Measurements from ENCODE around the gene CSMD2. TPM values are rescaled to one million over a fixed set of nuclear protein-coding genes. Genes with fewer than 3 reads are reported as not detected.
"Not testable (repeated sequence)": the region's sequence is repeated elsewhere in the genome, so short reads cannot be mapped to it uniquely, and the experiment has no call there.

Gene CSMD2
- total and polyA plus RNA-seq, 4 experiments from 2014 or later = not detected

DNA sequence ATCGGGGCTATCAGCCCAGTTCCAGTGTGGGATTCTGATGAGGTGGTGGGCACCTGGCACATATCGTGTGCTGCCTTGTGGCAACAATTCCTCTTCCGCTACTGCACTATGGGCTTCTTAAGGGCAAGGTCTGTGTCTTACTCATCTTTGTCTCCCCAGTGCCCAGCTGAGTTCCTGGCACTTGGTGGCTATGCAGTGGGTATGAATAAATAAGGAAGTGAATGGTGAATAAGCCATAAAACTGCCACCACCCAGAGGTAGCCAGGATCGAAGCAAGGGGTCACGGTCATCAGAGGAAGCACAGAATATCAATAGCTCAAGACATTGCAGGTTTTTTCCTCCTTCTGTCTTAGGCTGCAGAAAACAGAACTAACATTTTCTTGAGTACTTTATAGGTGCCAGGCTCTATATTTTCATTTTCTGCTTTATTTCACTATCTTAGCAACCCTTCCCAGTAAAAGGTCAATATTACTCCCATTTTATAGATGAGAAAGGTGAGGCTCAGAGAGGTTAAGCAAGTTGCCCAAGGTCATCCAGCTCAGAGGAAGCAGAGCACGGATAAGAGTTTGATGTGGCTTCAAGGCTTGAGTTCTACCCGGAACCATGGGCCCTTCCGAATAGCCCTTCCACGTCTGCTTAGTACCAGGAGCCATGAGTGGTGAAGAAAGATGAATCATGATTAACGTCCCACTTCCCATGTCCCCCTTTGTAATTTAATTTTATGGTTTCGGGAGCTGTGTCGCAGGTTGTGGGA, 21.9 kb upstream of the CSMD2 start:
- peaks cover 17 to 18% of the 10 kb centered on the region in 2 donors for H3K27me3 Mint-ChIP-seq
- no peak for DNase-seq
- no peak overlapping the region for H3K27ac Mint-ChIP-seq
- no peaks in the 10 kb centered on the region for H3K9me3 ChIP-seq (ENCODE audit: control insufficient read depth in 1 of 2, low read length in 2 of 2)
- POLR2A ChIA-PET (ENCODE audit: partially characterized antibody) = no interaction called here
- intact Hi-C loops (cut with micrococcal nuclease) = no loop called here
- H3K4me3 ChIP-seq (ENCODE audit: low read length in 2 of 2) = no peak overlapping the region
- H3K9me3 Mint-ChIP-seq = peaks cover 0 to 9% (median under 1%) of the 10 kb centered on the region in 8 donors
- H3K4me1 ChIP-seq (ENCODE audit: insufficient read depth, low read length) = no peaks in the 10 kb centered on the region
- no peak overlapping the region for H3K4me3 Mint-ChIP-seq
- H3K36me3 Mint-ChIP-seq = no peaks in the 10 kb centered on the region
- no peaks in the 10 kb centered on the region for H3K4me1 Mint-ChIP-seq
- H3K27ac ChIP-seq (ENCODE audit: low read depth, low read length) = no peak overlapping the region
- CTCF ChIA-PET (ENCODE audit: partially characterized antibody) = no interaction called here
- H3K27me3 ChIP-seq (ENCODE audit: insufficient read depth, low read length) = no peaks in the 10 kb centered on the region
- no peaks in the 10 kb centered on the region for H3K36me3 ChIP-seq (ENCODE audit: insufficient read depth, low read length)

DNA sequence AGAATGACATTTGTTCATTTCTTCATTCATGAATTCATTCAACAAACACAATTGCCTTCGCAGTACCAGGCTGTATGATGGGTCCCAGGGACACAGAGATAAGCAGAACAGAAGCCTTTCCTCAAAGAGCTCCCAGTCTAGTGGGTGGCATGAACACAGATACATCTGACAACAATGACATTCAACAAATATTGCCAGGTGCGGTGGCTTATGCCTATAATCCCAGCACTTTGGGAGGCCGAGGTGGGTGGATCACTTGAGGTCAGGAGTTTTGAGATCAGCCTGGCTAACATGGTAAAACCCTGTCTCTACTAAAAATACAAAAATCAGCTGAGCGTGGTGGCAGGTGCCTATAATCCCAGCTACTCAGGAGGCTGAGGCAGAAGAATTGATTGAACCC, 18.4 kb upstream of the CSMD2 start:
- H3K4me1 ChIP-seq (ENCODE audit: insufficient read depth, low read length); H3K27ac Mint-ChIP-seq; POLR2A ChIA-PET (ENCODE audit: partially characterized antibody); CTCF ChIA-PET (ENCODE audit: partially characterized antibody); H3K4me1 Mint-ChIP-seq; H3K9me3 Mint-ChIP-seq; H3K4me3 ChIP-seq (ENCODE audit: low read length in 2 of 2); H3K36me3 Mint-ChIP-seq; H3K27me3 ChIP-seq (ENCODE audit: insufficient read depth, low read length); H3K27ac ChIP-seq (ENCODE audit: low read depth, low read length); intact Hi-C loops (cut with micrococcal nuclease); DNase-seq; H3K36me3 ChIP-seq (ENCODE audit: insufficient read depth, low read length); H3K4me3 Mint-ChIP-seq; H3K9me3 ChIP-seq (ENCODE audit: control insufficient read depth in 1 of 2, low read length in 2 of 2): not testable (repeated sequence)
- H3K27me3 Mint-ChIP-seq = peaks cover 11 to 20% of the 10 kb centered on the region in 2 donors

DNA sequence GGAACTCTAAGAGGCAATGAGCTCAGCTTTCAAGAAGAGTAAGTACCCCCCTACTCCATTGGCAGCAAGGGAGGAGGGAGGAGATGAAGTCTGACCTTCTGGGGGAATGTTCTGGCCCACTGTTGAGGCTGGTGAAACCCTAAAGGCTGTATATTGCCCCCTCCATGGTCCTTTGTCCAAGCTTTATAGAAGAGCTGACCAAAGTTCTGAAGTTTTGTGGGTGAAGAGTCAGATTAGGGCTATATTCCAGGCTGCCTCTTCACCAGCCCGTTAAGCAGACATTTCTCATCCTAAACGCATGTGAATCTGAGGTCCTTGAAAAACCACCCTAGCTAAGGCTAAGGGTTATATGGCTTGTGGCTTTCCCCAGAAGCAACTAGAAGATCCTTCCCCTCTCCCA, 13.0 kb upstream of the CSMD2 start:
- intact Hi-C loops (cut with micrococcal nuclease) = no loop called here
- ChIA-PET CTCF (ENCODE audit: partially characterized antibody) (no interaction called here), POLR2A (ENCODE audit: partially characterized antibody) (no interaction called here)
- no peaks in the 10 kb centered on the region for H3K4me1 ChIP-seq (ENCODE audit: insufficient read depth, low read length)
- H3K9me3 ChIP-seq (ENCODE audit: control insufficient read depth in 1 of 2, low read length in 2 of 2) = no peaks in the 10 kb centered on the region
- no peak overlapping the region for H3K4me3 Mint-ChIP-seq
- no peak overlapping the region for H3K27ac ChIP-seq (ENCODE audit: low read depth, low read length)
- H3K4me1 Mint-ChIP-seq = peaks cover 0 to 1% (median 0%) of the 10 kb centered on the region in 4 donors
- no peak for DNase-seq
- H3K4me3 ChIP-seq (ENCODE audit: low read length in 2 of 2) = no peak overlapping the region
- no peak overlapping the region for H3K27ac Mint-ChIP-seq
- H3K36me3 ChIP-seq (ENCODE audit: insufficient read depth, low read length) = no peaks in the 10 kb centered on the region
- peaks cover 22 to 25% of the 10 kb centered on the region in 2 donors for H3K27me3 Mint-ChIP-seq
- H3K36me3 Mint-ChIP-seq = no peaks in the 10 kb centered on the region
- H3K27me3 ChIP-seq (ENCODE audit: insufficient read depth, low read length) = no peaks in the 10 kb centered on the region
- H3K9me3 Mint-ChIP-seq = peaks cover 0 to 3% (median 0%) of the 10 kb centered on the region in 8 donors

DNA sequence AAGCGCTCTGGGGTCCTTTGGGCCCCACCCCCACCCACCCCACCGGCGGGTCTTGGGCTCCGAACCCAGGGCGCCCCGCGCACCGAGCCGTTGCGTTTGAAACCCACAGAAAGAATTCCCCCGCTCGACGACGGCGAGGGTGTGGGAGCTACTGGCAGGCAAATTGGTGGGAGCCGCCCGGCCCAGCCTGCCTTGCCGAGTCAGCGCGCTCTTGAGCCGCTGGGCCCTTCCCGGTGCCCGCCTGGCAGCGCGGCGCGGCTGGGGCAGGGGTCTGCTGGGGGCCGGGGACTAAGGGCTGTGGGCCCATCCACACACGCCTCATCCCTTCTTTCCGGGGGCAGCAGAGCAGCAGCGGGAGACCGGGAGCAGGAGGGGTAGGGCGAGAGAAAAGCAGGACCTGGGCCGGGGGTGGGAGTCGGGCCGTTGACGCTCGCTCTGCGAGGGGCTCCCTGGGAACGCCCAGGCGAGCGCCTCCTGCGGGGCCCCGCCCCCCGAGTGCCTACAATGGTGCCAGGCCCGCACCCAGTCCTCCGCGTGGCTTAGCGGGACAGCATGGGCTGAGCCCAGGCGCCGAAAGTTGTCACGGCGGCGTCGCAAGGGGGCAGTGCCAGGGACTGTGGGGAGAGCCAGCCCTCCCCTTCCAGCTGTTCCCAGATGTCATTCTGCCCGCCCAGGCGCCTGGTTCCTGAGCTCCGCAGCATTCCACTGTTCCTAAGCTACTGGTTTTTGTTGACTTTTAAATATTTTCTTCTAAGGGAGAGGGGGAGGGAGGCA, 12.0 kb upstream of the CSMD2 start, which contains the start of gene C1orf94:
Gene C1orf94 (plus strand): TSS at position 78 of the 774 bp plus-strand sequence. CDS start 883 bp downstream, outside the sequence.
- H3K27me3 ChIP-seq (ENCODE audit: insufficient read depth, low read length) = no peaks in the 10 kb centered on the region
- H3K4me3 Mint-ChIP-seq = no peak within 1 kb of the TSS
- H3K36me3 Mint-ChIP-seq = no peaks in the 10 kb centered on the region
- no peaks in the 10 kb centered on the region for H3K9me3 ChIP-seq (ENCODE audit: control insufficient read depth in 1 of 2, low read length in 2 of 2)
- no peak within 1 kb of the TSS for H3K27ac ChIP-seq (ENCODE audit: low read depth, low read length)
- POLR2A ChIA-PET (ENCODE audit: partially characterized antibody) = no interaction called here
- peaks cover 0 to 3% (median 0%) of the 10 kb centered on the region in 8 donors for H3K9me3 Mint-ChIP-seq
- H3K36me3 ChIP-seq (ENCODE audit: insufficient read depth, low read length) = no peaks in the 10 kb centered on the region
- H3K4me1 ChIP-seq (ENCODE audit: insufficient read depth, low read length) = no peaks in the 10 kb centered on the region
- intact Hi-C loops (cut with micrococcal nuclease) = no loop called here
- peaks cover 0 to 1% (median 0%) of the 10 kb centered on the region in 4 donors for H3K4me1 Mint-ChIP-seq
- H3K27me3 Mint-ChIP-seq = peaks cover 25 to 27% of the 10 kb centered on the region in 2 donors
- no peak within 1 kb of the TSS for H3K4me3 ChIP-seq (ENCODE audit: low read length in 2 of 2)
- no peak within 1 kb of the TSS for H3K27ac Mint-ChIP-seq
- CTCF ChIA-PET (ENCODE audit: partially characterized antibody) = no interaction called here
- no peak for DNase-seq

DNA sequence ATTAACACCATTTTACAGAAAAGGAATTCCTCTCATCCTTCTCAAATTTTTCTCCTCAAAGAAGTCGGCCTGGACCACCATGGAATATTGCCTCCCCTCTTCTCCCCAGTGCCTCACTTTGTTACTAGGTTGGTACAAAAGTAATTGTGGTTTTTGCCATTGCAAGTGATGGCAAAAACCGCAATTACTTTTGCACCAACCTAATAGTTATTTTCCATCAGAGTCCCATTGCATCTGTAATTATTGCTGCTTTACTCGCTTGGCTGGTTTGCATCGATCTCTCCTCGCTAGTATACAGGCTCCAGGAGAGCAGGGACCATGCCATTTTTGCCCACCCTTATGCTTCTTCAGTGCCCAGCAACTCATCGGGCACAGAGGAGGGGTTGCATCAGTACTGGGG, 10.7 kb upstream of the CSMD2 start:
- ChIA-PET CTCF (ENCODE audit: partially characterized antibody) (no interaction called here), POLR2A (ENCODE audit: partially characterized antibody) (no interaction called here)
- Histone ChIP-seq H3K4me3 (ENCODE audit: low read length in 2 of 2) (no peak overlapping the region), H3K27me3 (ENCODE audit: insufficient read depth, low read length) (no peaks in the 10 kb centered on the region), H3K27ac (ENCODE audit: low read depth, low read length) (no peak overlapping the region), H3K9me3 (ENCODE audit: control insufficient read depth in 1 of 2, low read length in 2 of 2) (no peaks in the 10 kb centered on the region), H3K4me1 (ENCODE audit: insufficient read depth, low read length) (no peaks in the 10 kb centered on the region), H3K36me3 (ENCODE audit: insufficient read depth, low read length) (no peaks in the 10 kb centered on the region)
- Mint-ChIP-seq H3K27ac (no peak overlapping the region), H3K4me3 (no peak overlapping the region), H3K4me1 (peaks cover 0 to 1% (median 0%) of the 10 kb centered on the region in 4 donors), H3K36me3 (no peaks in the 10 kb centered on the region), H3K27me3 (peaks cover 21 to 33% of the 10 kb centered on the region in 2 donors), H3K9me3 (peaks cover 0 to 3% (median 0%) of the 10 kb centered on the region in 8 donors)
- intact Hi-C loops (cut with micrococcal nuclease) = no loop called here
- no peak for DNase-seq

DNA sequence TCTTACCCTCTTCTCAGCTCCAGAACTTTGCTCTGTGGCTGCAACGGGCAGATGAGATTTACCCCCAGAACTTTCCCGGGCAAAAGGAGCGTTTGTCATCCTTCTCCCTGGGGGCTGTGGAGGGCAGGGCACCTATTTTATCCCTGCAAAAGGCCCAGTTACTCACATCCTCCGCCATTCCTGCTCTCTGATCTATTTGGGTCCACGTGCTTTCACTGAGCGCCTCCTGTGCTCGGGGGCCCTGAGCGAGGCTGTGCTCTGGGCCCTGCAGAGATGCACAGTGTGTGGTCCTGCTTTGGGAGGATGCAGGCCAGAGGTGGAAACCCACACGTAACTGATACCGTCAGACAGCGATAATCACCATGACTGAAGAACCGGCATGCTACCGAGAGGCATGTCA, 2.4 kb upstream of the CSMD2 start:
- peaks cover 0 to 2% (median 0%) of the 10 kb centered on the region in 8 donors for H3K9me3 Mint-ChIP-seq
- H3K4me1 ChIP-seq (ENCODE audit: insufficient read depth, low read length) = peaks cover 5% of the 10 kb centered on the region
- intact Hi-C loops (cut with micrococcal nuclease) = no loop called here
- no peaks in the 10 kb centered on the region for H3K36me3 ChIP-seq (ENCODE audit: insufficient read depth, low read length)
- H3K36me3 Mint-ChIP-seq = no peaks in the 10 kb centered on the region
- H3K4me1 Mint-ChIP-seq = peaks cover 0 to 18% (median 6%) of the 10 kb centered on the region in 4 donors
- DNase-seq = no peak
- H3K27ac ChIP-seq (ENCODE audit: low read depth, low read length) = no peak overlapping the region
- no peaks in the 10 kb centered on the region for H3K9me3 ChIP-seq (ENCODE audit: control insufficient read depth in 1 of 2, low read length in 2 of 2)
- no peak overlapping the region for H3K27ac Mint-ChIP-seq
- H3K4me3 Mint-ChIP-seq = no peak overlapping the region
- peaks cover 31 to 47% of the 10 kb centered on the region in 2 donors for H3K27me3 Mint-ChIP-seq
- H3K4me3 ChIP-seq (ENCODE audit: low read length in 2 of 2) = no peak overlapping the region
- H3K27me3 ChIP-seq (ENCODE audit: insufficient read depth, low read length) = peaks cover 3% of the 10 kb centered on the region
- ChIA-PET POLR2A (ENCODE audit: partially characterized antibody) (no interaction called here), CTCF (ENCODE audit: partially characterized antibody) (no interaction called here)

DNA sequence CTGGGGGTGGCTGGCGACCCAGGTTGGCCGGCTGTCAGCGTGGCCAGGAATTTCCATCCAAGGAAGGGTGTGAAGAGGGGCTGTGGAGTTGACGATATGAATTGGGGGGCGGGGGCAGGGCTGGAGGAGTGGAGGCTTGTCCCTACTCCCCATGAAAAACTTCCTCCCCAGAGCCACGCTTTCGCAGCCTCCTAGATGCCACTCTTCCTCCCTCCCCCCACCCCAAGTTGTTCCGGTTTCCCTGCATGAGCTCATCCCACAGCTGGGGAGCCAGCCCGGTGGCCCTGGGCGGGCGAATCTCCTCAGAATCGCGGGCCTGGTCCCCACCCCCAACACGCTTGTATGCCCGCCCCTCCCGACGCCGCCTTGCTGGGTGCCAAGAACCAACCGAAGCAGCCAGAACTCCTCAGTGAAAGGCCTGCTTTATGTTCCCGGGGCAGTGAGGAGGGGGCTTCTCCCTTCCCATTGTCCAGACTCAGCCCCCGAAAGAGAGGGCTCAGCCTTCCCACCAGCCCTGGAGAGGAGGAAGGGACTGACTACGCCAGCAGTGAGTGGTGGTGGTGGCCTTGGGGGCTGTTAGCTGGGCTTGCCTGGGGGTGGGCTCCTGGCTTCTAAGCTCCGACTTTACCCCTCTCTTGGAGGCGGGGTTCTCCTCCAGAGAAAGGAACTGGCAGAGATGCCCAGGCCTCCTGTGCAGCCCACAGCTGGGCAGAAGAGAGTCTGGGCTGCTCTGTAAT, 1.8 kb upstream of the CSMD2 start:
- intact Hi-C loops (cut with micrococcal nuclease) = no loop called here
- no peak for DNase-seq
- no peak overlapping the region for H3K4me3 ChIP-seq (ENCODE audit: low read length in 2 of 2)
- H3K9me3 Mint-ChIP-seq = peaks cover 0 to 2% (median 0%) of the 10 kb centered on the region in 8 donors
- CTCF ChIA-PET (ENCODE audit: partially characterized antibody) = no interaction called here
- H3K4me1 Mint-ChIP-seq = peaks cover 0 to 21% (median 6%) of the 10 kb centered on the region in 4 donors
- H3K4me1 ChIP-seq (ENCODE audit: insufficient read depth, low read length) = peaks cover 5% of the 10 kb centered on the region
- no peak overlapping the region for H3K27ac ChIP-seq (ENCODE audit: low read depth, low read length)
- no peak overlapping the region for H3K4me3 Mint-ChIP-seq
- POLR2A ChIA-PET (ENCODE audit: partially characterized antibody) = no interaction called here
- H3K36me3 Mint-ChIP-seq = no peaks in the 10 kb centered on the region
- no peaks in the 10 kb centered on the region for H3K36me3 ChIP-seq (ENCODE audit: insufficient read depth, low read length)
- H3K9me3 ChIP-seq (ENCODE audit: control insufficient read depth in 1 of 2, low read length in 2 of 2) = no peaks in the 10 kb centered on the region
- H3K27ac Mint-ChIP-seq = no peak overlapping the region
- peaks cover 3% of the 10 kb centered on the region for H3K27me3 ChIP-seq (ENCODE audit: insufficient read depth, low read length)
- H3K27me3 Mint-ChIP-seq = peaks cover 34 to 43% of the 10 kb centered on the region in 2 donors
